HG03095 (cell line): ENCODE measurements around the gene WFDC1.
"Not testable (repeated sequence)": the region's sequence is repeated elsewhere in the genome, so short reads cannot be mapped to it uniquely, and the experiment has no call there.

Experiments
- ATAC-seq: cut with Tn5 transposase; IDR thresholded peaks from one replicate; pipeline ENCODE4 v1.9.1; 2021; ENCODE audit warnings: moderate library complexity; ENCODE audit not compliant: unreplicated experiment

WFDC1 gene

DNA sequence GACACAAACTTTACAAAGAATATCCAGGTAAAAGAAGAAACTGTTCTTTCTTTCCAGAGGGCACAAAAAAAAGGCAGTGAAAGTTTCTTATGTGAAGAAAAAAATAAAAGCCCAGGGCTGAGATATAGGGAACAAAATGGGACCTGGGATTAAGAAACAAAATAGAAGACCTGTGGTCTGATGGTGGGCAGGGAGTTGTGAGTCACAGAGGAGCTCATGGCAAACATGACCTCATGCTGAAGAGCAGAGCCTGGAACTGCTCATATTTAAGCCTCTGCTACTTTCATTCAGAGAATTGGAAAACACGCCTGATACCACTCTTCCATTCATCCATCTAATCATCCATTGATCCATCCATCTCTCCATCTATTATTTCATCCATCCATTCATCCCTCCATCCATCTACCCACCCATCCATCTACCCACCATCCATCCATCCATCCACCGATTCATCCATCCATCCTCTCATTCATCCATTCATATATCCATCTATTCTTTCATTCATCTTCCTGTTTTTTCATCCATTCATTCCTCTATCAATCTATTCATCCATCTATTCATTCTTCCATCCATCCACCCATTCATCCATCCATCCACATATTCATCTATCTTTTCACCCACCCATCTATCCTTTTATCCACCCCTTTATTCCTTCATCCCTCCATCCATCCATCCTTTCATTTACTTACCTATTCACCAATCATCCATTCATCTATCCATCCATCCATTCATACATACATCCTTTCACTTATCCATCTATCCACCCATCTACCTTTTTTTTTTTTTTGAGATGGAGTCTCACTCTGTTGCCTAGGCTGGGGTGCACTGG, 30.0 kb downstream of the WFDC1 start:
- ATAC-seq, result no peak

- no peak for ATAC-seq
Observed at GRCh38 chr16:84326545-84326944, 31.9 kb downstream of the WFDC1 start.

DNA sequence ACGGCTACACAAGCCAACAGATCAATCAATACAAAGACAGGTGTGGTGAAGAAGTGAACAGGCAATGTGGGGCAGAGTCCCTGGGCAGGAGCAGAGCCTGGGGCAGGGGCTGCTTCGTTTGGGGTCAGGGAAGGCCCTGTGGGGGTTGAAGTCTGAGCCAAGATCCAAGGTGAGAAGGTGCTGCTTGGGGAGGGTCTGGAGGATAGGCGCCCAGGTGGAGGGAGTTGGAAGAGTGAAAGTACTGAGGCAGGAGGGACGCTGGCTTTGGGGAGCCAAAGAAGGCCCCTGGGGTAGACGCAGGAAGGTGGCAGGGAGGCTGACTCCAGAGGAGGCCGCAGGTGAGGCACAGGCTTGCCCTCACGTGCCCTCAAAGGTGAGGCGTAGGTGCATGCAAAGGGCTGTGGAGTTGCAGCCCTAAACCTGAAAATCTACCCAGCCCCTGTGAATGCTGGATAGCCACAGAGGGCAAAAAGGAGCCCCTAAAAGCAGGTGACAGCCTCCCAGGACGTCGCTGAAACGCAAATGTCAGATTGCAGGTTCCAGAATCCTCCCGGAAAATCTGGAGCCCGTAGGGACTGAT, 33.3 kb downstream of the WFDC1 start:
- no peak for ATAC-seq

GRCh38 chr16:84329016-84329415, 34.3 kb downstream of the WFDC1 start:
- ATAC-seq, result no peak

DNA sequence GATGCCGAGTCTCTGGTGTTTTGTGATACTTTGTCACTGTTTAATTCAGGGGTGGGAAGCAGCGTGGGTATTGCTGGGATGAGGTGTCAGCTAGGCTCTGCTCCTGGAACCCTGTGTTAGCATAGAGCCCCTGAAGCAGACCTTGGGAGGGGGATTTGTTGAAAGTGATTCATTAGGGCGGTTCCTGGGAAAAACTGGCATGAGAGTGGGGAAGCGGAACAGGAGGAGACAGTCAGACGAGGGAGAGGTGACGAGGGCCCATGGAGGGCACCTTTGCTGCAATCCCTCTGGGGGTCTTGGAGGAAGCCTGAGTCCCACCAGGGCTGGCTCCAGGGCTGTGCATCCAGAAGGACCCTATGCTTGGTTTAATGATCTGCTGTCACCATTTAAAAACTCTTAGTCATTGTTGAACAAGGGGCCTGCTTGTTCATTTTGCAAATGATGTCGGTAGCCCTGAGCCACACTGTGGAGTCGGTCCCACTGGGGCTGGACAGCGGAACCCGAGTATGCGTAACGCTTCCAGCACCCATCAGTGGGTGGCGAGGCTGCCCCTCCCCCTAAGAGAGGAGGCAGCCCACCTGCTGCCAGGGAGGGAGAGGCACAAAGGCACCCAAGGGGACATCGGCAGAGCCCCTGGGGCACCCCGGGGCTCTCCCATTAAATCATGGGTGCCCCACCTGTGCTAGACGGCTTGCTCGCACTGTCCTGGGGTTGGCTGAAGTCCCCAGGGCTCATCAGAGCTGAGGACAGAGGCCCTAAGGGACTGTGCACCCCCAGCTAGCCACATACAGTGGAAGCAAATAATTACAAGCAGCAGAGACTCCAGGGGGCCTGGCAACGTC, 35.4 kb downstream of the WFDC1 start:
- ATAC-seq, result no peak

GRCh38 chr16:84330685-84331050, 36.0 kb downstream of the WFDC1 start:
- no peak for ATAC-seq

GRCh38 chr16:84331998-84332780, 37.5 kb downstream of the WFDC1 start:
- ATAC-seq, result no peak

DNA sequence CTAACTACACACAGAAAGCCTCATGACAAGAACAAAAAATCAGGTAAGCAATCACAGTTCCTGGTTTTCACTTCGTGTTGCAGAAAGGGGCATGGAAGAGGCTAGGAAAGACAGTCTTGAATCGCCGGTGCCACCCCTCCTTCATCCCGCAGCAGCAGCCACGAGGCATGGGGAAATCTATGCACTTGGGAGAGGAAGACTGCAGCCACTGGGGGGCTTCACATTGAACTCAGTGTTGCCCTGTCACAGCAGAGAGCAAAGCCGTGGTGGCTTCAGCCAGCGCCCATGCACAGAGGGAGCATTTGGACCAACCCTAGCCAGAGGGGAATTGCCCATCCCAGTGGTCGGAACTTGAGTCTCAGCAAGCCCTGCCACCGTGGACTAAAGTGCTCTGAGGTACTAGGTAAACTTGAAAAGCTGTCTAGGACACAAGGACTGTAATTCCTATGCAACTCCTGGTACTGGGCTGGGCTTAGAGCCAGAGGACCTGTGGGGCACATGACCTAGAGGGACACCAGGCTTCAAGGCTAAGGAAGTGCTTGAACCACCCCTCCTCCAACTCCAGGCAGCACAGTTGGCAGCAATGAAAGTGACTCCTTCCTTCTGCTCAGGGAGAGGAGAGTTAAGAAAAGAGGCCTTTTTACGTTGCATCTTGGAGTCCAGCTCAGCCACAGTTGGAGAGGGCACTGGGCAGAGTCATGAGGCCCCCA, 38.5 kb downstream of the WFDC1 start:
- ATAC-seq, result no peak

- no peak for ATAC-seq
Observed at GRCh38 chr16:84334058-84334457, 39.4 kb downstream of the WFDC1 start.

DNA sequence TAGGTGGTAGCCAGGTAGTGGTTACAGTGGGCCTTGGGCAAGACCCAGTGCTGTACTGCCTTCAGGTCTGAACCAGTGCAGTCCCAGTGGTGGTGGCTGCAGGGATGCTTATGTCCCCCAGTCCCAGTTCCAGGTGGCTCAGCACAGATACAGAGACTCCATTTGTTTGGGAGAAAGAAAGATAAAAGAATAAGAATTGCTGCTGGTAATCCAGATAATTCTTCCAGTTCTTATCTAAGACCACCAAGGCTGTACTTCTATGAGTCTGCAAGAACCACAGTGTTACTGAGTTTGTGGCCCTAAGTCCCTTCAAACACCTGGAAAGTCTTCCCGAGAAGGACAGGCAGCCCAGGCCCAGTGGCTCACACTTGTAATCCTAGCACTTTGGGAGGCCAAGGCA, 39.8 kb downstream of the WFDC1 start:
- no peak for ATAC-seq

- ATAC-seq, result not testable (repeated sequence)
Observed at GRCh38 chr16:84337236-84337635, 42.6 kb downstream of the WFDC1 start.

- ATAC-seq, result no peak
Observed at GRCh38 chr16:84339311-84339710, 44.6 kb downstream of the WFDC1 start.

- no peak for ATAC-seq
Observed at GRCh38 chr16:84339766-84340165, 45.1 kb downstream of the WFDC1 start.

- no peak for ATAC-seq
Observed at GRCh38 chr16:84340325-84341040, 45.8 kb downstream of the WFDC1 start.

DNA sequence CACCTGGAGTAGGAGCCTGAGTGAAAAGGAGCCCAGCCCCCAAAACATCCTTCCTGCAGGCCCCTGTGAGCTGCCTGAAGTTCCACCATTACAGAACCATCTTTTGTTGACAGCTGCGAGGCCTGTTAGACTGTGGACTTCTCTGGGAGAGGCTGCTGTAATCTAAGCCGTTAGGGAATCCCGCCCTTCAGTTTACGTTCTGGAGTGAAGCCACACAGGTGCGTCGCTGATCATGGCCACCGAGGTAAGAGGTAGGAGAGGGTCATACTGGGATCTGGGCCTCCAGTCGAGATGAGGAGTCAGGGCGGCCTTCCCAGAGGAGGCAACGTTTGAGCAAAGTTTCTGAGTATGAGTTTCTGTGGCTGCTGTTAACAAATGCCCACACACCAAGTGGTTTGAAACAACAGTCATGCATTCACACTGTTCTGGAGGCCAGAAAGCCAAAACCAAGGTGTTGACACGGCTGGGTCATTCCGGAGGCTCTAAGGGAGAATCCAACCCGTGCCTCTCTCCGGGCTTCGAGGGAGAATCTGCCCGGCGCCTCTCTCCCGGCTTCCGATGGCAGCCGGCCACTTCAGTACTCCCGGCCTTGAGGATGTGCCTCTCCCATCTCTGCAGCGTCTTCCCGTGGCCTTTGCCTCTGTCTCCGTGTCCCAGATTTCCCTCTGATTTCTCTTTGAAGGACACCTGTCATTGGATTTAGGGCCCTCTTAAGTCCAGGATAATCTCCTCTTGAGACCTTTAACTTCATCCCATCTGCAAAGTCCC, 47.0 kb downstream of the WFDC1 start:
- no peak for ATAC-seq

DNA sequence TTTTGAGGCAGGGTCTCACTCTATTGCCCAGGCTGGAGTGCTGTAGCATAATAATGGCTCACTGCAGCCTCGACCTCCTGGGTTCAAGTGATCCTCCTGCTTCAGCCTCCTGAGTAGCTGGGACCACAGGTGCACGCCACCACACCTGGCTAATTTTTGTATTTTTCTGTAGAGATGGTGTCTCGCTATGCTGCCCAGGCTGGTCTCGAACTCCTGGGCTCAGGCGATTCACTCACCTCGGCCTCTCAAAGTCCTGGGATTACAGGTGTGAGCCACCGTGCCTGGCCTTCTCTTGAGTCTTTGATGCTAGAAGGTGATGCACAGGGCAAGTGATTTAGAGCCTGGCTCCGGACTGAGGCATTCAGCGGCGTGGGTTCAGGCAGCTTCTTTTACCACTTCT, 49.1 kb downstream of the WFDC1 start:
- ATAC-seq, result not testable (repeated sequence)

DNA sequence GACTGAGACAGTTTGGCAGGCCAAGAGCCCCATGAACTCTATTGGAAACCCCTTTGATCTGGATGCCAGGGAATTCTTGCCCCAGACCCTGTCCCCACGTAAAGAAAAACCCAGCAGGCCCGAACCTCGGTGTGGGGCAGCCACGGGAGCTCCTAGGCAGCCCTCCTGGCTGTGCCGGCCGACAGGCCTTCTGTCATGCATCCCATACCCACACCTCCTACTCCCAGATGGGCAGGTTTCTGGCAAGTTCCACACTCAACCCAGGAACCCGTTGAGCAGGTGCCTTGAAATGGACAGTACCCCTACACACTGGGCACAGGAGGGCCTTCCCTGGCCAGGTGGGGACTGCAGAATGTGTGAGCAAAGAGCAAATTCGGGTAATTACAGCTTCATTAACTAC, 50.1 kb downstream of the WFDC1 start:
- no peak for ATAC-seq

DNA sequence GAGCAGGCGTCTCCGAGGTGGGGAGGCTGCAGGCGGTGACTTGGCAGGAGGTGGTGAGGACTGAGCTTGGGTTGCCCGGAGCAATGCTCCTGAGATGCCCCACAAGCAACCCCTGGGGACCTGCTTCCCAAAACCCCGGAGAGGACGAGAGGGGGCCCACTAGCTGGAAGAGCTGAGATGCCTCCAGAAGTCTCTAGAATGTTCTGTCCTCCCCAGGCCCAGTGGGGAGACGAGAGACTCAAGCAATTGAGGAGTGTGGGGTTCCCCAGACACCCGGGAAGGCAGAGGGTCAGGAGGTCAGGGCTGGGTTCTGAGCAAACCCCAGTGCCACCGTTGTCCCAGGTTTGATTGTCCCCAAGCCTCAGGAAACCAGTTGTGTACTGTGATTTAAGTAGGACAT, 52.5 kb downstream of the WFDC1 start:
- ATAC-seq, result no peak

DNA sequence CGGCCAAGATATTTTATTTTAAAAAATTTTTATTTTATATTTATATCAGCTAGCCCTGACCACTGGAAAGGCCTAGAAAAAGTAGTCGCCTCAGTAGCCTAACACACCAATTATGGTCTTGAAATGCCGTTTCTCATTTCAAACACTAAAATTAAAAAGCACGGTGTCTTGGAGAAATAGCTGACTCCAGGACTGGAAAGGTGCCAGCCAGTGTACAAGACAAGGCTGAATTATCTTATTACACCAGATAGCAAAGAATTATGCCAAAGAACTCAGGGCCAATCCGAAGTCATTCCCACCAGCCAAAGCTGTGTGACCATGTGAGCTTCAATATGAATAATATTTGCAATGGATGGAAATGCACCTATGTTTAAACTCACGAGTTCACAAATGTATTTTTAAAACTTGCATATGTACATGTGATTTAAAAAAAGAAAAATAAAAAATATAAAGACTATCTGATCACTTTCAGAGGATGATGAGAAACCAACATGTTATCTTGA, 53.8 kb downstream of the WFDC1 start:
- no peak for ATAC-seq
